ENCODE measurements around the gene MISP. TPM values are rescaled to one million over a fixed set of nuclear protein-coding genes. Genes with fewer than 3 reads are reported as not detected.

Gene MISP
- total and polyA plus RNA-seq, 2 of the 13 experiments (the other 11 are each of a cell fraction or from before 2014, with no cell fraction given), result 0.67 to 1.3 TPM

DNA sequence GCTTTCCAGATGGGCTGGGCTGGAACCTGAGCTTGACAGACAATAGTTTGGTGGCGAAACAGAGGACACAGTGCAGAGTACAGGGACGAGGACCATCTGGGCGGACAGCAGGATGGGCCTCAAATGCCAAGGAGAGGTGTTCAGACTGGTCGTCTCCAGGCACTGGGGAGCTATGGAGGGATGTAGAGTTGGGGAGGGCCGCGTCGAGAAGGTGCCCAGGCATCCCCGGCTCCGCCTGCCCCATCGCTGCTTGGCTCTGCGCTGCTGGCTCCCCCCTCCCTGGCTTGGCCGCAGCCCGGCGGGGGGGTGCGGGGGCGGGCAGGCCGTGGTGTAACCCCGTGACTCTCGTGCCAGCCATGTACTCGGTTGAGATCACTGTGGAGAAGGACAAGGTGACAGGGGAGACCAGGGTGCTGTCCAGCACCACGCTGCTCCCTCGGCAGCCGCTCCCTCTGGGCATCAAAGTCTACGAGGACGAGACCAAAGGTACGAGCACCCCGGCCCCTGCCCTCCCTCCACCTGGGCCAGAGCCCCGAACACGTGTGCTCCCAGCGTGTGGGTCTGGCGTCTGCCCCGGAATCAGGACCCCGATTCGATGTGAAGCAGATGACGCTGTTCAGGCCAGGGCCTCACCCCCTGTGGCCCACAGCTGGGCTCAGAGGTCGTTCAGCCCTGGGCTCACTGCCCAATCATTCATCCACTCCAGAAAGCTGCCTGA lies 10.8 kb upstream of the MISP start (continued):
- no peak for TF ChIP-seq ZBTB1 (CRISPR knock-in tag; IDR thresholded peaks at IDR 0.05; ENCODE audit: borderline replicate concordance)
- TF ChIP-seq, protein P1, sequence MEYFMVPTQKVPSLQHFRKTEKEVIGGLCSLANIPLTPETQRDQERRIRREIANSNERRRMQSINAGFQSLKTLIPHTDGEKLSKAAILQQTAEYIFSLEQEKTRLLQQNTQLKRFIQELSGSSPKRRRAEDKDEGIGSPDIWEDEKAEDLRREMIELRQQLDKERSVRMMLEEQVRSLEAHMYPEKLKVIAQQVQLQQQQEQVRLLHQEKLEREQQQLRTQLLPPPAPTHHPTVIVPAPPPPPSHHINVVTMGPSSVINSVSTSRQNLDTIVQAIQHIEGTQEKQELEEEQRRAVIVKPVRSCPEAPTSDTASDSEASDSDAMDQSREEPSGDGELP (IDR thresholded peaks at IDR 0.05; ENCODE audit: borderline replicate concordance, low read depth), result peak; percentile 81
- TF ChIP-seq MTF2 (CRISPR knock-in tag; IDR thresholded peaks at IDR 0.05; ENCODE audit: borderline replicate concordance), result no peak
- TF ChIP-seq RELA (CRISPR knock-in tag; IDR thresholded peaks at IDR 0.05), result no peak
- no peak for TF ChIP-seq ZNF781 (CRISPR knock-in tag; IDR thresholded peaks at IDR 0.05; ENCODE audit: borderline replicate concordance, not compliant biosample characterization)
- peak; percentile 37; the same call in 1 of the 2 replicates for TF ChIP-seq ARID5B (CRISPR knock-in tag; IDR thresholded peaks at IDR 0.05)
- TF ChIP-seq SP2 (CRISPR knock-in tag; IDR thresholded peaks at IDR 0.05), result 0 out of 2 replicates have a peak, but pooled peaks have one; percentile 10
- TF ChIP-seq ATM (IDR thresholded peaks at IDR 0.05; ENCODE audit: borderline replicate concordance), result no peak
- TF ChIP-seq NFE2L1 (CRISPR knock-in tag; IDR thresholded peaks at IDR 0.05; ENCODE audit: borderline replicate concordance), result no peak
- TF ChIP-seq, protein P2, sequence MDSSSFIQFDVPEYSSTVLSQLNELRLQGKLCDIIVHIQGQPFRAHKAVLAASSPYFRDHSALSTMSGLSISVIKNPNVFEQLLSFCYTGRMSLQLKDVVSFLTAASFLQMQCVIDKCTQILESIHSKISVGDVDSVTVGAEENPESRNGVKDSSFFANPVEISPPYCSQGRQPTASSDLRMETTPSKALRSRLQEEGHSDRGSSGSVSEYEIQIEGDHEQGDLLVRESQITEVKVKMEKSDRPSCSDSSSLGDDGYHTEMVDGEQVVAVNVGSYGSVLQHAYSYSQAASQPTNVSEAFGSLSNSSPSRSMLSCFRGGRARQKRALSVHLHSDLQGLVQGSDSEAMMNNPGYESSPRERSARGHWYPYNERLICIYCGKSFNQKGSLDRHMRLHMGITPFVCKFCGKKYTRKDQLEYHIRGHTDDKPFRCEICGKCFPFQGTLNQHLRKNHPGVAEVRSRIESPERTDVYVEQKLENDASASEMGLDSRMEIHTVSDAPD (CRISPR knock-in tag; IDR thresholded peaks at IDR 0.05), result no peak
- TF ChIP-seq, protein P3, sequence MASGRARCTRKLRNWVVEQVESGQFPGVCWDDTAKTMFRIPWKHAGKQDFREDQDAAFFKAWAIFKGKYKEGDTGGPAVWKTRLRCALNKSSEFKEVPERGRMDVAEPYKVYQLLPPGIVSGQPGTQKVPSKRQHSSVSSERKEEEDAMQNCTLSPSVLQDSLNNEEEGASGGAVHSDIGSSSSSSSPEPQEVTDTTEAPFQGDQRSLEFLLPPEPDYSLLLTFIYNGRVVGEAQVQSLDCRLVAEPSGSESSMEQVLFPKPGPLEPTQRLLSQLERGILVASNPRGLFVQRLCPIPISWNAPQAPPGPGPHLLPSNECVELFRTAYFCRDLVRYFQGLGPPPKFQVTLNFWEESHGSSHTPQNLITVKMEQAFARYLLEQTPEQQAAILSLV (CRISPR knock-in tag; IDR thresholded peaks at IDR 0.05; ENCODE audit: borderline replicate concordance), result peak; percentile 64; the same call in 1 of the 2 replicates
- no peak for TF ChIP-seq ZNF496 (CRISPR knock-in tag; IDR thresholded peaks at IDR 0.05; ENCODE audit: insufficient replicate concordance)
- no peak for TF ChIP-seq NFKBIZ (CRISPR knock-in tag; IDR thresholded peaks at IDR 0.05)
- no peak for TF ChIP-seq ZNF180 (CRISPR knock-in tag; IDR thresholded peaks at IDR 0.05; ENCODE audit: borderline replicate concordance, low read depth)
- peak; percentile 37; the same call in 1 of the 2 replicates for TF ChIP-seq ZNF639 (CRISPR knock-in tag; conservative IDR thresholded peaks at IDR 0.05)
- TF ChIP-seq ZNF234 (CRISPR knock-in tag; conservative IDR thresholded peaks at IDR 0.05), result no peak
- peak; percentile 21 for TF ChIP-seq CBX1 (IDR thresholded peaks at IDR 0.05; ENCODE audit: low read depth)
- TF ChIP-seq JUN (CRISPR knock-in tag; IDR thresholded peaks at IDR 0.05), result peak; percentile 63; the same call in 1 of the 2 replicates
- TF ChIP-seq YEATS2 (CRISPR knock-in tag; IDR thresholded peaks at IDR 0.05; ENCODE audit: borderline replicate concordance), result no peak
- no peak for TF ChIP-seq TAF15 (IDR thresholded peaks at IDR 0.05; ENCODE audit: low read depth, low read length, poor library complexity, severe bottlenecking)
- TF ChIP-seq RXRA (CRISPR knock-in tag; IDR thresholded peaks at IDR 0.05), result peak; percentile 74

Data from HepG2 (cell line).